GM23338 (cell line): ENCODE results near the gene BLOC1S5. TPM values are rescaled to one million over a fixed set of nuclear protein-coding genes. Genes with fewer than 3 reads are reported as not detected.
"Not testable (repeated sequence)": the region's sequence is repeated elsewhere in the genome, so short reads cannot be mapped to it uniquely, and the experiment has no call there.

Source experiments
- ATAC-seq: fragments of 200-7000 bp; cut with Tn5 transposase; 3 replicates; pipeline ENCODE4 v1.9.1; 2020
- DNase-seq: peaks from one replicate; pipeline ENCODE4 v3.0.0-alpha.2; 2015; ENCODE audit warnings: low spot score
- H2AFZ ChIP-seq: fragments of 200-600 bp; sonication (generic); 2 replicates; pipeline ENCODE4 v1.8.0; 2016; ENCODE audit warnings: antibody characterized with exemption, mild to moderate bottlenecking, moderate library complexity
- H3F3A ChIP-seq: fragments of 200-600 bp; sonication (generic); replicated peaks from 2 replicates; pipeline ENCODE4 v1.8.0; 2017; ENCODE audit warnings: antibody characterized with exemption, mixed run types, low read depth
- H3K27ac ChIP-seq: fragments of 200-600 bp; sonication (generic); 2 replicates; pipeline ENCODE4 v1.6.1; 2016; ENCODE audit warnings: low read depth
- H3K27me3 ChIP-seq: fragments of 200-600 bp; sonication (generic); 2 replicates; pipeline ENCODE4 v1.8.0; 2016; ENCODE audit warnings: mild to moderate bottlenecking, mixed run types, moderate library complexity; ENCODE audit not compliant: insufficient read depth
- H3K36me3 ChIP-seq: fragments of 200-600 bp; sonication (generic); 2 replicates; pipeline ENCODE4 v1.8.0; 2016; ENCODE audit warnings: mild to moderate bottlenecking; ENCODE audit not compliant: insufficient read depth
- H3K4me1 ChIP-seq: fragments of 200-600 bp; sonication (generic); 2 replicates; pipeline ENCODE4 v1.8.0; 2016; ENCODE audit warnings: mild to moderate bottlenecking, moderate library complexity; ENCODE audit not compliant: insufficient read depth
- H3K4me2 ChIP-seq: fragments of 200-600 bp; sonication (generic); 2 replicates; pipeline ENCODE4 v1.7.1; 2017; ENCODE audit warnings: mixed run types
- H3K4me3 ChIP-seq: fragments of 200-600 bp; sonication (generic); 2 replicates; pipeline ENCODE4 v1.6.1; 2016; ENCODE audit warnings: mixed run types
- H3K79me2 ChIP-seq: fragments of 200-600 bp; sonication (generic); replicated peaks from 2 replicates; pipeline ENCODE4 v1.8.0; 2017; ENCODE audit warnings: mild to moderate bottlenecking; ENCODE audit not compliant: insufficient read depth
- H3K9me2 ChIP-seq: fragments of 200-600 bp; sonication (generic); 2 replicates; pipeline ENCODE4 v1.8.0; 2017; ENCODE audit not compliant: insufficient read depth
- H4K20me1 ChIP-seq: fragments of 200-600 bp; sonication (generic); replicated peaks from 2 replicates; pipeline ENCODE4 v1.8.0; 2017; ENCODE audit warnings: mild to moderate bottlenecking; ENCODE audit not compliant: insufficient read depth
- H3K27ac Mint-ChIP-seq: 2 replicates; pipeline ENCODE4 v1.8.0; 2020; ENCODE audit warnings: inconsistent platforms, mild to moderate bottlenecking, moderate library complexity, mixed read lengths
- H3K27me3 Mint-ChIP-seq: 3 replicates; pipeline ENCODE4 v1.8.0; 2022; ENCODE audit warnings: low read depth, mild to moderate bottlenecking, moderate library complexity, mixed read lengths, inconsistent platforms; ENCODE audit not compliant: insufficient read depth, poor library complexity
- H3K36me3 Mint-ChIP-seq: 3 replicates; pipeline ENCODE4 v1.8.0; 2021; ENCODE audit warnings: low read depth, mild to moderate bottlenecking, inconsistent platforms, moderate library complexity, mixed read lengths
- H3K4me1 Mint-ChIP-seq: 3 replicates; pipeline ENCODE4 v1.8.0; 2020; ENCODE audit warnings: mild to moderate bottlenecking, inconsistent platforms, mixed read lengths
- H3K4me3 Mint-ChIP-seq: 3 replicates; pipeline ENCODE4 v1.8.0; 2021; ENCODE audit warnings: moderate library complexity, mild to moderate bottlenecking, inconsistent platforms, mixed read lengths
- H3K9me3 Mint-ChIP-seq: 3 replicates; pipeline ENCODE4 v1.8.0; 2020; ENCODE audit warnings: moderate library complexity, mild to moderate bottlenecking, inconsistent platforms, mixed read lengths
- CREB1 ChIP-seq: fragments of 250-450 bp; sonication (Bioruptor Pico); IDR thresholded peaks from 2 replicates; pipeline ENCODE4 v1.5.0; 2020; ENCODE audit warnings: low read depth, mild to moderate bottlenecking, moderate library complexity
- CTCF ChIP-seq, 2 experiments: fragments of 200-600 bp in 1 of 2; sonication (generic) in 1 of 2; conservative IDR thresholded peaks; 2 replicates each; pipeline versions ENCODE4 v1.5.1 to v1.6.1; 2016 to 2017; ENCODE audit warnings: antibody characterized with exemption in 2 of 2, low read depth in 2 of 2, mild to moderate bottlenecking in 2 of 2, moderate library complexity in 1 of 2
- EZH2 ChIP-seq: fragments of 200-600 bp; sonication (generic); IDR thresholded peaks from one replicate; pipeline ENCODE4 v1.8.0; 2017; ENCODE audit warnings: antibody characterized with exemption, mild to moderate bottlenecking, low read depth; ENCODE audit not compliant: unreplicated experiment
- EZH2phosphoT487 ChIP-seq: fragments of 200-600 bp; sonication (generic); IDR thresholded peaks from one replicate; pipeline ENCODE4 v1.8.1; 2018; ENCODE audit warnings: antibody characterized with exemption; ENCODE audit not compliant: unreplicated experiment
- NANOG ChIP-seq: IDR thresholded peaks from 2 replicates; pipeline ENCODE4 v1.6.1; 2016; ENCODE audit warnings: antibody characterized with exemption, borderline replicate concordance
- ZNF114 ChIP-seq: fragments of 250-450 bp; sonication (Bioruptor Pico); IDR thresholded peaks from 2 replicates; pipeline ENCODE4 v1.5.0; 2020; ENCODE audit warnings: mild to moderate bottlenecking, moderate library complexity
- ZNF331 ChIP-seq: fragments of 250-450 bp; sonication (Bioruptor Pico); IDR thresholded peaks from 2 replicates; pipeline ENCODE4 v1.5.0; 2020; ENCODE audit warnings: low read depth, mild to moderate bottlenecking, moderate library complexity
- polyA plus RNA-seq: library from polyadenylated mRNA; unstranded; fragments of >200 nt; fragmentation: Nextera tagmentation; extraction: Ambion mirVana; gene quantifications from 2 replicates; pipeline ENCODE4 v1.2.1, GENCODE V29; 2016
- total RNA-seq: library from RNA; depleted of rRNA; stranded (reverse); fragments of >200 nt; shearing (Covaris generic); gene quantifications from 2 replicates; pipeline ENCODE4 v1.2.3, GENCODE V29; 2014
- TF ChIP-seq, protein P1 (sequence below): fragments of 250-450 bp; sonication (Bioruptor Pico); IDR thresholded peaks from 2 replicates; pipeline ENCODE4 v1.5.0; 2020; ENCODE audit warnings: mild to moderate bottlenecking, moderate library complexity
- TF ChIP-seq, protein P2 (sequence below): IDR thresholded peaks from one replicate; pipeline ENCODE4 v1.6.1; 2018; ENCODE audit warnings: antibody characterized with exemption; ENCODE audit not compliant: unreplicated experiment
- TF ChIP-seq, protein P3 (sequence below): IDR thresholded peaks from 2 replicates; pipeline ENCODE4 v1.6.1; 2016; ENCODE audit warnings: antibody characterized with exemption

BLOC1S5 gene
- total and polyA plus RNA-seq, 2 experiments from 2014 or later: 14.9 to 16.6 TPM

DNA sequence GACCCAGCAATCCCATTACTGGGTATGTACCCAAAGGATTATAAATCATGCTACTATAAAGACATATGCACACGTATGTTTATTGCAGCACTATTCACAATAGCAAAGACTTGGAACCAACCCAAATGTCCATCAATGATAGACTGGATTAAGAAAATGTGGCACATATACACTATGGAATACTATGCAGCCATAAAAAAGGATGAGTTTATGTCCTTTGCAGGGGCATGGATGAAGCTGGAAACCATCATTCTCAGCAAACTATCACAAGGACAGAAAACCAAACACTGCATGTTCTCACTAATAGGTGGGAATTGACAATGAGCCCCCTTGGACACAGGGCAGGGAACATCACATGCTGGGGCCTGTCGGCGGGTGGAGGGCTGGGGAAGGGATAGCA lies 30.1 kb downstream of the BLOC1S5 start:
- H3K4me2 ChIP-seq, H3K27me3 Mint-ChIP-seq, H3K27ac ChIP-seq, H3K4me3 Mint-ChIP-seq, H3K4me1 Mint-ChIP-seq, H3K4me1 ChIP-seq, H3K9me2 ChIP-seq, H2AFZ ChIP-seq, H3F3A ChIP-seq, DNase-seq, H3K4me3 ChIP-seq, H4K20me1 ChIP-seq, H3K36me3 ChIP-seq, H3K27me3 ChIP-seq, H3K27ac Mint-ChIP-seq, ATAC-seq: not testable (repeated sequence)
- H3K9me3 Mint-ChIP-seq: peaks cover 12% of the 10 kb centered on the region
- H3K36me3 Mint-ChIP-seq: peaks cover 33% of the 10 kb centered on the region
- peaks cover 88% of the 10 kb centered on the region for H3K79me2 ChIP-seq

DNA sequence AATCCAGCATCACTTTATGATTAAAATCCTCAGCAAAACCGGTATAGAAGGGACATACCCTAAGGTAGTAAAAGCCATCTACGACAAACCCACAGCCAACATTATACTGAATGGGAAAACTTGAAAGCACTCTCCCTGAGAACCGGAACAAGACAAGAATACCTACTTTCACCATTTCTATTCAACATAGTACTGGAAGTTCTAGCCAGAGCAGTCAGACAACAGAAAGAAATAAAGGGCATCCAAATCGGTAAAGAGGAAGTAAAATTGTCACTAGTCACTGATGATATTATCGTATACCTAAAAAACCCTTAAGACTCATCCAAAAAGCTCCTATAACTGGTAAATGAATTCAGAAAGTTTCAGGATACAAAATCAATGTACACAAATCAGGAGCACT lies 33.3 kb downstream of the BLOC1S5 start:
- DNase-seq (no peak), ATAC-seq (no peak)
- Mint-ChIP-seq H3K4me3 (no peak overlapping the region), H3K36me3 (peaks cover 22% of the 10 kb centered on the region), H3K4me1 (peaks cover 13% of the 10 kb centered on the region), H3K27me3 (no peaks in the 10 kb centered on the region), H3K9me3 (peaks cover 12% of the 10 kb centered on the region), H3K27ac (no peak overlapping the region)
- Histone ChIP-seq H3F3A (no peaks in the 10 kb centered on the region), H3K79me2 (peaks cover 76% of the 10 kb centered on the region), H3K4me3 (no peak overlapping the region), H3K4me1 (no peaks in the 10 kb centered on the region; the same call in 1 of the 2 replicates), H3K4me2 (no peak overlapping the region), H3K9me2 (no peaks in the 10 kb centered on the region), H3K27me3 (no peaks in the 10 kb centered on the region), H4K20me1 (peaks cover 10% of the 10 kb centered on the region), H3K27ac (no peak overlapping the region), H2AFZ (no peak overlapping the region), H3K36me3 (no peaks in the 10 kb centered on the region)
- TF ChIP-seq EZH2phosphoT487 (no peak), CTCF (conservative IDR thresholded peaks at IDR 0.05; ENCODE audit: low read depth in 2 of 2) (no peak), NANOG (no peak), EZH2 (no peak), ZNF331 (CRISPR knock-in tag) (no peak), ZNF114 (CRISPR knock-in tag) (no peak), CREB1 (CRISPR knock-in tag) (no peak)
- TF ChIP-seq, protein P1, sequence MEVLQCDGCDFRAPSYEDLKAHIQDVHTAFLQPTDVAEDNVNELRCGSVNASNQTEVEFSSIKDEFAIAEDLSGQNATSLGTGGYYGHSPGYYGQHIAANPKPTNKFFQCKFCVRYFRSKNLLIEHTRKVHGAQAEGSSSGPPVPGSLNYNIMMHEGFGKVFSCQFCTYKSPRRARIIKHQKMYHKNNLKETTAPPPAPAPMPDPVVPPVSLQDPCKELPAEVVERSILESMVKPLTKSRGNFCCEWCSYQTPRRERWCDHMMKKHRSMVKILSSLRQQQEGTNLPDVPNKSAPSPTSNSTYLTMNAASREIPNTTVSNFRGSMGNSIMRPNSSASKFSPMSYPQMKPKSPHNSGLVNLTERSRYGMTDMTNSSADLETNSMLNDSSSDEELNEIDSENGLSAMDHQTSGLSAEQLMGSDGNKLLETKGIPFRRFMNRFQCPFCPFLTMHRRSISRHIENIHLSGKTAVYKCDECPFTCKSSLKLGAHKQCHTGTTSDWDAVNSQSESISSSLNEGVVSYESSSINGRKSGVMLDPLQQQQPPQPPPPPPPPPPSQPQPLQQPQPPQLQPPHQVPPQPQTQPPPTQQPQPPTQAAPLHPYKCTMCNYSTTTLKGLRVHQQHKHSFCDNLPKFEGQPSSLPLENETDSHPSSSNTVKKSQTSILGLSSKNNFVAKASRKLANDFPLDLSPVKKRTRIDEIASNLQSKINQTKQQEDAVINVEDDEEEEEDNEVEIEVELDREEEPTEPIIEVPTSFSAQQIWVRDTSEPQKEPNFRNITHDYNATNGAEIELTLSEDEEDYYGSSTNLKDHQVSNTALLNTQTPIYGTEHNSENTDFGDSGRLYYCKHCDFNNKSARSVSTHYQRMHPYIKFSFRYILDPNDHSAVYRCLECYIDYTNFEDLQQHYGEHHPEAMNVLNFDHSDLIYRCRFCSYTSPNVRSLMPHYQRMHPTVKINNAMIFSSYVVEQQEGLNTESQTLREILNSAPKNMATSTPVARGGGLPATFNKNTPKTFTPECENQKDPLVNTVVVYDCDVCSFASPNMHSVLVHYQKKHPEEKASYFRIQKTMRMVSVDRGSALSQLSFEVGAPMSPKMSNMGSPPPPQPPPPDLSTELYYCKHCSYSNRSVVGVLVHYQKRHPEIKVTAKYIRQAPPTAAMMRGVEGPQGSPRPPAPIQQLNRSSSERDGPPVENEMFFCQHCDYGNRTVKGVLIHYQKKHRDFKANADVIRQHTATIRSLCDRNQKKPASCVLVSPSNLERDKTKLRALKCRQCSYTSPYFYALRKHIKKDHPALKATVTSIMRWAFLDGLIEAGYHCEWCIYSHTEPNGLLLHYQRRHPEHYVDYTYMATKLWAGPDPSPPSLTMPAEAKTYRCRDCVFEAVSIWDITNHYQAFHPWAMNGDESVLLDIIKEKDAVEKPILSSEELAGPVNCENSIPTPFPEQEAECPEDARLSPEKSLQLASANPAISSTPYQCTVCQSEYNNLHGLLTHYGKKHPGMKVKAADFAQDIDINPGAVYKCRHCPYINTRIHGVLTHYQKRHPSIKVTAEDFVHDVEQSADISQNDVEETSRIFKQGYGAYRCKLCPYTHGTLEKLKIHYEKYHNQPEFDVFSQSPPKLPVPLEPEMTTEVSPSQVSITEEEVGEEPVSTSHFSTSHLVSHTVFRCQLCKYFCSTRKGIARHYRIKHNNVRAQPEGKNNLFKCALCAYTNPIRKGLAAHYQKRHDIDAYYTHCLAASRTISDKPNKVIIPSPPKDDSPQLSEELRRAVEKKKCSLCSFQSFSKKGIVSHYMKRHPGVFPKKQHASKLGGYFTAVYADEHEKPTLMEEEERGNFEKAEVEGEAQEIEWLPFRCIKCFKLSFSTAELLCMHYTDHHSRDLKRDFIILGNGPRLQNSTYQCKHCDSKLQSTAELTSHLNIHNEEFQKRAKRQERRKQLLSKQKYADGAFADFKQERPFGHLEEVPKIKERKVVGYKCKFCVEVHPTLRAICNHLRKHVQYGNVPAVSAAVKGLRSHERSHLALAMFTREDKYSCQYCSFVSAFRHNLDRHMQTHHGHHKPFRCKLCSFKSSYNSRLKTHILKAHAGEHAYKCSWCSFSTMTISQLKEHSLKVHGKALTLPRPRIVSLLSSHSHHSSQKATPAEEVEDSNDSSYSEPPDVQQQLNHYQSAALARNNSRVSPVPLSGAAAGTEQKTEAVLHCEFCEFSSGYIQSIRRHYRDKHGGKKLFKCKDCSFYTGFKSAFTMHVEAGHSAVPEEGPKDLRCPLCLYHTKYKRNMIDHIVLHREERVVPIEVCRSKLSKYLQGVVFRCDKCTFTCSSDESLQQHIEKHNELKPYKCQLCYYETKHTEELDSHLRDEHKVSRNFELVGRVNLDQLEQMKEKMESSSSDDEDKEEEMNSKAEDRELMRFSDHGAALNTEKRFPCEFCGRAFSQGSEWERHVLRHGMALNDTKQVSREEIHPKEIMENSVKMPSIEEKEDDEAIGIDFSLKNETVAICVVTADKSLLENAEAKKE (CRISPR knock-in tag): no peak
- TF ChIP-seq, protein P2, sequence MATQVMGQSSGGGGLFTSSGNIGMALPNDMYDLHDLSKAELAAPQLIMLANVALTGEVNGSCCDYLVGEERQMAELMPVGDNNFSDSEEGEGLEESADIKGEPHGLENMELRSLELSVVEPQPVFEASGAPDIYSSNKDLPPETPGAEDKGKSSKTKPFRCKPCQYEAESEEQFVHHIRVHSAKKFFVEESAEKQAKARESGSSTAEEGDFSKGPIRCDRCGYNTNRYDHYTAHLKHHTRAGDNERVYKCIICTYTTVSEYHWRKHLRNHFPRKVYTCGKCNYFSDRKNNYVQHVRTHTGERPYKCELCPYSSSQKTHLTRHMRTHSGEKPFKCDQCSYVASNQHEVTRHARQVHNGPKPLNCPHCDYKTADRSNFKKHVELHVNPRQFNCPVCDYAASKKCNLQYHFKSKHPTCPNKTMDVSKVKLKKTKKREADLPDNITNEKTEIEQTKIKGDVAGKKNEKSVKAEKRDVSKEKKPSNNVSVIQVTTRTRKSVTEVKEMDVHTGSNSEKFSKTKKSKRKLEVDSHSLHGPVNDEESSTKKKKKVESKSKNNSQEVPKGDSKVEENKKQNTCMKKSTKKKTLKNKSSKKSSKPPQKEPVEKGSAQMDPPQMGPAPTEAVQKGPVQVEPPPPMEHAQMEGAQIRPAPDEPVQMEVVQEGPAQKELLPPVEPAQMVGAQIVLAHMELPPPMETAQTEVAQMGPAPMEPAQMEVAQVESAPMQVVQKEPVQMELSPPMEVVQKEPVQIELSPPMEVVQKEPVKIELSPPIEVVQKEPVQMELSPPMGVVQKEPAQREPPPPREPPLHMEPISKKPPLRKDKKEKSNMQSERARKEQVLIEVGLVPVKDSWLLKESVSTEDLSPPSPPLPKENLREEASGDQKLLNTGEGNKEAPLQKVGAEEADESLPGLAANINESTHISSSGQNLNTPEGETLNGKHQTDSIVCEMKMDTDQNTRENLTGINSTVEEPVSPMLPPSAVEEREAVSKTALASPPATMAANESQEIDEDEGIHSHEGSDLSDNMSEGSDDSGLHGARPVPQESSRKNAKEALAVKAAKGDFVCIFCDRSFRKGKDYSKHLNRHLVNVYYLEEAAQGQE: no peak
- TF ChIP-seq, protein P3, sequence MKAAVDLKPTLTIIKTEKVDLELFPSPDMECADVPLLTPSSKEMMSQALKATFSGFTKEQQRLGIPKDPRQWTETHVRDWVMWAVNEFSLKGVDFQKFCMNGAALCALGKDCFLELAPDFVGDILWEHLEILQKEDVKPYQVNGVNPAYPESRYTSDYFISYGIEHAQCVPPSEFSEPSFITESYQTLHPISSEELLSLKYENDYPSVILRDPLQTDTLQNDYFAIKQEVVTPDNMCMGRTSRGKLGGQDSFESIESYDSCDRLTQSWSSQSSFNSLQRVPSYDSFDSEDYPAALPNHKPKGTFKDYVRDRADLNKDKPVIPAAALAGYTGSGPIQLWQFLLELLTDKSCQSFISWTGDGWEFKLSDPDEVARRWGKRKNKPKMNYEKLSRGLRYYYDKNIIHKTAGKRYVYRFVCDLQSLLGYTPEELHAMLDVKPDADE: no peak
